Activated naive CD8-positive, alpha-beta T cell (primary cell): ENCODE results near the gene TAF1.
A peak's percentile ranks its signal among the peaks of the same experiment; 100 is the strongest.
"Not testable (repeated sequence)": the region's sequence is repeated elsewhere in the genome, so short reads cannot be mapped to it uniquely, and the experiment has no call there.

Source experiments
- H3K27ac Mint-ChIP-seq: one replicate; pipeline ENCODE4 v1.8.0; 2021; ENCODE audit warnings: mixed read lengths
- H3K27me3 Mint-ChIP-seq: one replicate; pipeline ENCODE4 v1.8.0; 2021; ENCODE audit warnings: mixed read lengths
- H3K36me3 Mint-ChIP-seq: one replicate; pipeline ENCODE4 v1.8.0; 2021; ENCODE audit warnings: mixed read lengths
- H3K4me1 Mint-ChIP-seq: one replicate; pipeline ENCODE4 v1.8.0; 2021; ENCODE audit warnings: low read depth, mixed read lengths
- H3K4me3 Mint-ChIP-seq: one replicate; pipeline ENCODE4 v1.8.0; 2021; ENCODE audit warnings: mild to moderate bottlenecking, mixed read lengths
- H3K9me3 Mint-ChIP-seq: one replicate; pipeline ENCODE4 v1.8.0; 2021; ENCODE audit warnings: low read depth, mixed read lengths

TAF1 gene

DNA sequence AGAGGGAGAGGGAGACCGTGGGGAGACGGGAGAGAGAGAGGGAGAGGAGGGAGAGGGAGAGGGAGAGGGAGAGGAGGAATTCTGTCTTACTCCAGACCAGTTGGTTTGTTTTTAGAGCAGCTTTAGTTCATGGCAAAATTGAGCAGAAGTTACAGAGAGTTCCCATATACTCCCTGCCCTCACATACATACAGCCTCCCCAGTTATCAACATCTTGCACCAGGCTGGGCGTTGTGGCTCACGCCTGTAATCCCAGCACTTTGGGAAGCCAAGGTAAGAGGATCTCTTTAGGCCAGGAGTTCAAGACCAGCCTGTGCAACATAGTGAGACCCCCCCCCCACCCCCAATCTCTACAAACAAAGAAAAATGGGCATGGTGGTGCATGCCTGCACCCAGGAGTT, 86.9 kb downstream of the TAF1 start:
- no peaks in the 10 kb centered on the region for H3K27me3 Mint-ChIP-seq
- no peak overlapping the region for H3K27ac Mint-ChIP-seq
- H3K9me3 Mint-ChIP-seq: no peaks in the 10 kb centered on the region
- no peak overlapping the region for H3K4me3 Mint-ChIP-seq
- no peaks in the 10 kb centered on the region for H3K36me3 Mint-ChIP-seq
- no peaks in the 10 kb centered on the region for H3K4me1 Mint-ChIP-seq

DNA sequence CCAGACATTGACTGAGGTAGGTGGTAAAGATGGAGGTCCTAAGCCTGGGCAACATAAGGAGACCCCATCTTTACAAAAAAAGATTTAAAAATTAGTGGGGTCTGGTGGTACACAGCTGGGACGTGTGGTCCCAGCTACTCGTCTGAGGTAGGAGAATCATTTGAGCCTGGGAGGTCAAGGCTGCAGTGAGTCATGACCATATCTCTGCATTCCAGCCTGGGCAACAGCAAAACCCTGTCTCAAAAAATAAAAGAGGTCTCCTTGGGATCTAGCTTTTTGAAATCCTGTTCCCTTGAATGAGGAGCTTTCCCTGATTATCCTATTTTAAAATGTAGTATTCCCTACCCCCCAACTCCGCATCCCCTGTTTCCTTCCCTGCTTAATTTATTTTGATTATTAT, 88.1 kb downstream of the TAF1 start:
- no peaks in the 10 kb centered on the region for H3K36me3 Mint-ChIP-seq
- no peak overlapping the region for H3K4me3 Mint-ChIP-seq
- no peak overlapping the region for H3K27ac Mint-ChIP-seq
- no peaks in the 10 kb centered on the region for H3K27me3 Mint-ChIP-seq
- no peaks in the 10 kb centered on the region for H3K9me3 Mint-ChIP-seq
- no peaks in the 10 kb centered on the region for H3K4me1 Mint-ChIP-seq

DNA sequence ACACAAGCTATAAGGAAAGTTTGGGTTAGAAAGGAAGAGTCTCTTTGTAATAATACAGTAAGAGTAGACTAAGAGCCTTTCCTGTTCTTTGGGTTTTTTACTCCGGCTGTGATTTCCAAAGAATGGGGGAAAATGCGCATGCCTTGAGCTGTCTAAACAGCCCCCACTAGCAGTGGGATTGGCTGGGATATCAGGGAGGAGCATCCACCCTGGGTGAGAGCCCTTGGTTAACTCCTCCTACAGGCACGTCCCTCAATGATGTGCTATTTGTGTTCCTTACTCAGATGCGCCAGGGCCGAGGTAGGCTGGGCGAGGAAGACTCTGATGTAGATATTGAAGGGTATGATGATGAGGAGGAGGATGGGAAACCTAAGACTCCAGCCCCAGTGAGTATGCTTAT, 92.7 kb downstream of the TAF1 start:
- Mint-ChIP-seq H3K27ac (no peak overlapping the region), H3K4me1 (no peaks in the 10 kb centered on the region), H3K36me3 (peaks cover 9% of the 10 kb centered on the region)

DNA sequence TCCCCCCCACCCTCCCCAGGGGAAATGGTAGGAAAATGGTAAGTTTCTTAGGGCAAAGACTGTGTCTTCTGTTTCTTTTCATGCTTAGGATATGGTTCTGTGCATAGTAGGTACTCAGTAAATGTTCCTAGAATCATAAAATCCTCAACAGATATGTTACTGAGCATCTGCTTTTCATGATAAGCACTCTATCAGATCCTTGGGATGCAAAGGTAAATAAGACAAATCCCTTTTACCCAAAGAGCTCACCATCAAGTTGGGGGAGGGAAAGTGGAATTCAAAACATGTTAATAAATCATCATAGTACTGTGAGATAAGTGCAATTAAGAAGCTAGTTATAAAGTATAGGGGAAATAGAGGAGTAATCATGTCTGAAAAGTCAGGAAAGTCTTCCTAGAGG, 98.8 kb downstream of the TAF1 start:
- no peaks in the 10 kb centered on the region for H3K4me1 Mint-ChIP-seq
- no peaks in the 10 kb centered on the region for H3K9me3 Mint-ChIP-seq
- H3K4me3 Mint-ChIP-seq: no peak overlapping the region
- H3K27ac Mint-ChIP-seq: peak overlapping the region; percentile 80
- H3K27me3 Mint-ChIP-seq: no peaks in the 10 kb centered on the region
- peaks cover 11% of the 10 kb centered on the region for H3K36me3 Mint-ChIP-seq

More for the DNA sequence above, 92.7 kb downstream of the TAF1 start:
- Mint-ChIP-seq H3K27me3 (no peaks in the 10 kb centered on the region), H3K4me3 (no peak overlapping the region), H3K9me3 (no peaks in the 10 kb centered on the region)

DNA sequence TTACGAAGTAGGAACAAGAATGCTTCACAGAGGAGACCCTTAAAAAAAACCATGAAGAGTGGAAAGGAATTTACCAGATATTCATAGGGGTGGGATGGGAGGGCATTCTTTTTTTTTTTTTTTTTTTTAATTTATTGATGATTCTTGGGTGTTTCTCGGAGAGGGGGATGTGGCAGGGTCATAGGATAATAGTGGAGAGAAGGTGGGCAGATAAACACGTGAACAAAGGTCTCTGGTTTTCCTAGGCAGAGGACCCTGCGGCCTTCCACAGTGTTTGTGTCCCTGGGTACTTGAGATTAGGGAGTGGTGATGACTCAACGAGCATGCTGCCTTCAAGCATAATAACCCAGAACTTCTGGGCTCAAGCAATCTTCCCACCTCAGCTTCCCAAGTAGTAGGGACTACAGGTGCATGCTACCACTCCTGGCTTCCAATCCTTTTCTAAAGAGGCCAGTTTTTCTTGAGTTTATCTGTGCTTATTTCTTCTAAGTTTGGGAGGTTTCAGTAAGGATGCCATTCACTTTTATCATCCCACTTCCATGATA, 100.9 kb downstream of the TAF1 start:
- no peak overlapping the region for H3K27ac Mint-ChIP-seq
- no peak overlapping the region for H3K4me3 Mint-ChIP-seq
- peaks cover 5% of the 10 kb centered on the region for H3K36me3 Mint-ChIP-seq
- no peaks in the 10 kb centered on the region for H3K9me3 Mint-ChIP-seq
- H3K4me1 Mint-ChIP-seq: no peaks in the 10 kb centered on the region
- no peaks in the 10 kb centered on the region for H3K27me3 Mint-ChIP-seq

DNA sequence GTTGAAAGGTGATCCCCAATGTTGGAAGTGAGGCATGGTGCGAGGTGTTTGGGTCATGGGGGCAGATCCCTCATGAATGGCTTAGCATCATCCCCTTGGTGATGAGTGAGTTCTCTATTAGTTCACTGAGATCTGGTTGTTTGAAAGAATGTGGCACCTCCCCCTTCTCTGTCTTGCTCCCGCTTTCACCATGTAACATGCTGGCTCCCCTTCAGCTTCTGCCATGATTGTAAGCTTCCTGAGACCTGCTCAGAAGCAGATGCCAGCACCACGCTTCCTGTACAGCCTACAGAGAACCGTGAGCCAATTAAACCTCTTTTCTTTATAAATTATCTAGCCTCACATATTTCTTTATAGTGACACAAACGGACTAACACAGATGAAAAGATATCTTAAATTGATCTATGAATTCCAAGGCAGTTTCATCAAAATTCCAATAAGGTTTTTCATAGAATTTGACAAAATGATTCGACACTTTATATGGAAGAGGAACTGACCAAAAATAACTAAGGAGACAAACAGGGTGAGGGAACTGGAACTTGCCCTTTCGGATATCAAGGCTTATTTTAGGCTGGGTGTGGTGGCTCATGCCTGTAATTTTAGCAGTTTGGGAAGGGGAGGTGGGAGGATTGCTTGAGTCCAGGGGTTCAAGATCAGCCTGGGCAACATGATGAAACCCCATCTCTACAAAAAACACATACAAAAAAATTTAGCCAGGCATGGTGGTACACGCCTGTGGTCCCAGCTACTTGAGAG, 109.8 kb downstream of the TAF1 start:
- Mint-ChIP-seq H3K4me3 (no peak overlapping the region), H3K36me3 (peaks cover 3% of the 10 kb centered on the region), H3K27me3 (no peaks in the 10 kb centered on the region), H3K9me3 (no peaks in the 10 kb centered on the region), H3K27ac (no peak overlapping the region), H3K4me1 (peaks cover 4% of the 10 kb centered on the region)

DNA sequence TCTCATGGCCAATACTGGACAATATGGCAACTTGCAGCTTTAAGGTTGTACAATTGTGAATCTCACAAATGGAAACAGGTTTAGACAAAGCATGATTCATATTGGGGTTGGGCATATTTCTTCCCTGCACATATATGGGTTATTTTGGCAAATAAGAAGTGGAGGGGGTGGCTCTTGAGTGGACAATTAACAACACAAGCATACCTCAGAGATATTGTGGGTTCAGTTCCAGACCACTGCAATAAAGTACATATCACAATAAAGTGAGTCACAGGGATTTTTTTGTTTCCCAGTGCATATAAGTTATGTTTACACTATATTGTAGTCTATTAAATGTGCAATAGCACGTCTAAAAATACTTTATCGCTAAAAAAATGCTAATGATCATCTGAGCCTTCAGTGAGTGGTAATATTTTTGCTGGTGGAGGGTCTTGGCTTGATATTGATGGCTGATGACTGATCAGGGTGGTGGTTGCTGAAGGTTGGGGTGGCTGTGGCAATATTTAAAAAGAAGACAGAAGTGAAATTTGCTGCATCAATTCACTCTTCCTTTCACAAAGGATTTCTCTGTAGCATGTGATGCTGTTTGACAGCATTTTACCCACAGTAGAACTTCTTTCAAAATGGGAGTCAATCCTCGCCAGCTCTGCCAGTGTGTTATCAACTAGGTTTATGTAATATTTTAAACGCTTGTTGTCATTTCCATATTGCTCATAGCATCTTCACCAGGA, 116.2 kb downstream of the TAF1 start:
- H3K4me1 Mint-ChIP-seq: no peaks in the 10 kb centered on the region
- no peaks in the 10 kb centered on the region for H3K9me3 Mint-ChIP-seq
- no peaks in the 10 kb centered on the region for H3K27me3 Mint-ChIP-seq
- no peak overlapping the region for H3K4me3 Mint-ChIP-seq
- H3K36me3 Mint-ChIP-seq: no peaks in the 10 kb centered on the region
- H3K27ac Mint-ChIP-seq: no peak overlapping the region

DNA sequence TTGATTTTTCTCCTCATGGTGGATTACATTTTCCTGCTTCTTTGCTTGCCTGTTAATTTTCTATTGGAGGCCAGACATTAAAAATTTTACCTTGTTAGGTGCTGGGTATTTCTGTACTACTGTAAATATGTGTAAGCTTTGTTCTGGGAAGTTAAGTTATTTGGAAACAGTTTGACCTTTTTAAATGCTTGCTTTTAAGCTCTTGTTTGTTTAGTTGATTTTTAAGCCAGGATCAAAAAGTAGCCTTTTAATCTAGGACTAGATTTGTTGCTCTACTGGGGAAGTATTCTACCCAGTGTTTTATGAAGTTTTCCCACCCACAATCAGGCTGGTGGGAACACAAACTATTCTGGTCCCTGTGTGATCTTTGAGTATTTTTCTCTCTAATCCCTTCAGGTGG, 121.7 kb downstream of the TAF1 start:
- H3K27me3 Mint-ChIP-seq: no peaks in the 10 kb centered on the region
- H3K4me1 Mint-ChIP-seq: peaks cover 9% of the 10 kb centered on the region
- H3K27ac Mint-ChIP-seq: no peak overlapping the region
- no peaks in the 10 kb centered on the region for H3K9me3 Mint-ChIP-seq
- no peaks in the 10 kb centered on the region for H3K36me3 Mint-ChIP-seq
- no peak overlapping the region for H3K4me3 Mint-ChIP-seq

DNA sequence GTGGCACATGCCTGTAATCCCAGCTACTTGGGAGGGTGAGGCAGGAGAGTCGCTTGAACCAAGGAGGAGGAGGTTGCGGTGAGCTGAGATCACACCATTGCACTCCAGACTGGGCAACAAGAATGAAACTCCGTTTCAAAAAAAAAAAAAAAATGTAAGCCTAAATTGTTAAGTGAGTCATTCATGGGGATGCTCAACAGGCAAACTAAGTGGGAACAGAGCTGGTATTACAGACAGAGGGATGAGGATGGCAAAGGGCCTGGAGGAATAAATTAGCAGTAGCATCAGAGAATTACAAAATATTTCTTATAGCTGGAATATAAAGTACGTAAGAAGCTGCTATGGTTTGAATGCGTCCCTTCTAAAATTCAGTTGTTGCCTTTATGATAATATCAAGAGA, 123.4 kb downstream of the TAF1 start:
- Mint-ChIP-seq H3K27me3 (no peaks in the 10 kb centered on the region), H3K4me1 (peaks cover 11% of the 10 kb centered on the region), H3K9me3 (no peaks in the 10 kb centered on the region), H3K36me3 (no peaks in the 10 kb centered on the region), H3K27ac (no peak overlapping the region), H3K4me3 (no peak overlapping the region)

DNA sequence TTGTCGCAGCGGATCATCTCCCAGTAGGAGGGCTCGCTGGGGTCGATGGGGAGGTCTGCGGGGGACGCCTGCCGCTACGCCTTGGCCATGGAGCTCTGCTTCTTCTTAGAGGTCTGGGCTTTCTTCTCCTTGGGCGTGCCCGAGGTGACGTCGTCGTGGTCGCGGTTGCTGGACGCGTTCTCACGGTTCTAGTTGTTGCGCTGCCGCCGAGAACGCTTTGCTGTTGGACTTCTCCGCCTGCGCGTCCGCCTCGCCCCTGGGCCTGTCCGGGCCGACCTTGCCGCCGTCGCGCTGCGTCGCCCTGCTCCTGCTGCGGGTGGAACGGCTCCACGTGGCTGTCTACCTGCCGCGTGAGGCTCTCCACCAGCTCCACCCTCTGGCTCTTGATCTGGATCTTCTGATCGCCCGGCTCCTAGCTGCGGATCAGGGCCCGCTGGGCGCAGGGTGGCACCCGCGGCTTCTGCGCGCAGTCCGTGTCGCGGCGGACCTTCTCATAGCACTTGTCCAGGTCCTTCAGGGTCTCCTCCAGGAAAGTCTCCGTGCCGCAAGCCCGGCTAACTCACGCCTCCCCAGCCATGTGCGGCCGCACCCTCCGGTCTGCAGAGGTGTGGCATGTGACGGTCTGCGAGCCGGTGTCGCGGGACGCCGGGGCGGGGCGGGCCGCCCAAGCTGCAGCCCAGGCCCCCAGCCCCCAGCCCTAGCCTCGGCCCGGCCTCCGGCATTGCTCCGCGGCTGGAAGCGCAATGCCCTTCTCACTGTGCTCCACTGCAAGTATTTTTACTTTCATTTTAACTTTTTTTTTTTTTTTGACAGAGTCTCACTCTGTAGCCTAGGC, 126.3 kb downstream of the TAF1 start:
- H3K27ac Mint-ChIP-seq: peak overlapping the region; percentile 87
- no peaks in the 10 kb centered on the region for H3K9me3 Mint-ChIP-seq
- H3K4me1 Mint-ChIP-seq: peaks cover 11% of the 10 kb centered on the region
- no peaks in the 10 kb centered on the region for H3K27me3 Mint-ChIP-seq
- peak overlapping the region; percentile 89 for H3K4me3 Mint-ChIP-seq
- H3K36me3 Mint-ChIP-seq: no peaks in the 10 kb centered on the region

DNA sequence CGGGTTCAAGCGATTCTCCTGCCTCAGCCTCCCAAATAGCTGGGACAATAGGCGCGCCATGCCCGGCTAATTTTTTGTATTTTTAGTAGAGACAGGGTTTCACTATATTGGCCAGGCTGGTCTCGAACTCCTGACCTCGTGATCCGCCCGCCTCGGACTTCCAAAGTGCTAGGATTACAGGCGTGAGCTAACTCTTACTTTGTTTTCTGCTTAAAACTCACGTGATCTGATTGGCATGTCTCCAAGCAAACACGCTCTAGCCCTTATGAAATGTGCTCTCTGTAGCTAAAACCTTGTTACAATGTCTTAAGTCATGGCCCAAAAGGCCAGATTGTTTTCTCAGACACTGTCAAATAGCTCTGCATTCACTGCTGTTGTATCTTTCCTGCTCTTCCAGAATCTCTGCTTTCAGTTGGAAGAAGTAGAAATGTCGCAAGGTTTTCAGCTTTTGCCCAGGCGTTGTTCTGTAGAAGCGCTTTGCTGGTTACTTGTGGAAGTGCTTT, 127.0 kb downstream of the TAF1 start:
- Mint-ChIP-seq H3K36me3 (no peaks in the 10 kb centered on the region), H3K27me3 (no peaks in the 10 kb centered on the region), H3K4me1 (peaks cover 11% of the 10 kb centered on the region), H3K9me3 (no peaks in the 10 kb centered on the region), H3K27ac (no peak overlapping the region), H3K4me3 (peak overlapping the region; percentile 89)

DNA sequence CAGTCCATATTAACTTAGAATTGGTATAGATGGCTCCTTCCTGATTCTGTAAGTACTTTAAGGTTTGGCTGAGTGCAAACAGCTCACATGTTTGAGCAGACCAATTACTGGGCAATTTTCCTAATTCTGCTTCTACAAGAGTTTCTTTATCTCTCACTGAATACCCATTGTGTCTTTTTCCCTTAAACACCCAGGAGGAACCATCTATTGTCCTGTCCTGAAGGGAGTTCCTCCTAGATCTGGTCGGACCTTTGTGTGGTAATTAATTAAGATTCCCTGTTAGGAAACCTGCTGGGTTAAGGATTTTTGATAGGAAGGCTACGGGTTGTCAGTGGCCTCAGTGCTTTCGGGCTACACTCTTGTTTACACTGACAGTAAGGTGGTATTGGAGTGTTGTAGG, 129.8 kb downstream of the TAF1 start:
- not testable (repeated sequence) for H3K9me3 Mint-ChIP-seq

DNA sequence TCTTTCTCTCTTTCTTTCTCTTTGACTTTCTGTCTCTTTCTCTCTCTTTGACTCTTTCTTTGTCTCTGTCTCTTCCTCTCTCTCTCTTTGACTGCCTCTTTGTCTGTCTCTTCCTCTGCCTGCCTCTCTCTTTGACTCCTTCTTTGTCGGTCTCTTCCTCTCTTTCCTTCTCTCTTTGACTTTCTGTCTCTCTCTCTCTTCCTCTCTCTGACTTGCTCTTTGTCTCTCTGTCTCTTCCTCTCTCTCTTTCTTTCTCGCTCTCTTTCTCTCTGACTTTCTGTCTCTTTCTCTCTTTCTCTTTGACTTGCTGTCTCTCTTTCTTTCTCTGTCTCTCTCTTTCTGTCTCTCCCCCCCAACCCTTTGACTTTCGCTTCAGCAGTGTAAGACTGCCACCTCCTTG, 130.3 kb downstream of the TAF1 start:
- H3K27ac Mint-ChIP-seq: no peak overlapping the region
- H3K27me3 Mint-ChIP-seq: no peaks in the 10 kb centered on the region
- H3K4me3 Mint-ChIP-seq: no peak overlapping the region
- H3K36me3 Mint-ChIP-seq: no peaks in the 10 kb centered on the region
- H3K9me3 Mint-ChIP-seq: no peaks in the 10 kb centered on the region
- peaks cover 7% of the 10 kb centered on the region for H3K4me1 Mint-ChIP-seq

More for the DNA sequence above, 129.8 kb downstream of the TAF1 start:
- not testable (repeated sequence) for H3K4me1 Mint-ChIP-seq, H3K27ac Mint-ChIP-seq, H3K27me3 Mint-ChIP-seq, H3K4me3 Mint-ChIP-seq, H3K36me3 Mint-ChIP-seq

DNA sequence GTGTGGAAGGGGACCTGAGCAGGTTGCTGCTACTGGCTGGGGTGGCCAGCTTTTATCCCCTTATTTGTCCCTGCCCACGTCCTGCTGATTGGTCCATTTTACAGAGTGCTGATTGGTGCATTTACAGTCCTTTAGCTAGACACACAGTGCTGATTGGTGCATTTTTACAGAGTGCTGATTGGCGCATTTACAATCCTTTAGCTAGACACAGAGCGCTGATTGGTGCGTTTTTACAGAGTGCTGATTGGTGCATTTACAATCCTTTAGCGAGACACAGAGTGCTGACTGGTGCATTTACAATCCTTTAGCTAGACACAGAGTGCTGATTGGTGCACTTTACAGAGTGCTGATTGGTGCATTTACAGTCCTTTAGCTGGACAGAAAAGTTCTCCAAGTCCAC, 135.9 kb downstream of the TAF1 start:
- not testable (repeated sequence) for H3K4me1 Mint-ChIP-seq, H3K4me3 Mint-ChIP-seq, H3K36me3 Mint-ChIP-seq, H3K27ac Mint-ChIP-seq, H3K9me3 Mint-ChIP-seq, H3K27me3 Mint-ChIP-seq

DNA sequence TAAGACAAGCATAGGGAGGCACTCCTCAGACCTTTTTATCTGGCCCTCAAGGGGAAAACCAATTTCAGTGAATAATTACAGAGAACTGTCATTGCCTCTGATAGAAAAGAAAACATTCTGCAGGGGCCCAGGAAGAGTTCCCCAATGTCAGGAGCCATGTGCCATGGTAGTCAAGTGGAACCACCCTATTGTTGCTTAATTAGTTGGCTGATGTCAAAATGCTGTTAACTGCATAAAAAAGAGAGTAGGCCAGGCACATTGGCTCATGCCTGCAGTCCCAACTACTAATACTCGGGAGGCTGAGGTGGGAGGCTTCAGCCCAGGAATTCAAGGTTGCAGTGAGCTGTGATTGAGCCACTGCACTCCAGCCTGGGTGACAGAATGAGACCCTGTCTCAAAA, 138.2 kb downstream of the TAF1 start:
- Mint-ChIP-seq H3K27me3 (no peaks in the 10 kb centered on the region), H3K27ac (no peak overlapping the region), H3K9me3 (no peaks in the 10 kb centered on the region), H3K4me3 (no peak overlapping the region), H3K36me3 (no peaks in the 10 kb centered on the region), H3K4me1 (no peaks in the 10 kb centered on the region)
